Thoracic aorta (tissue), 2 donors: ENCODE data around the gene CFTR. TPM values are rescaled to one million over a fixed set of nuclear protein-coding genes. Genes with fewer than 3 reads are reported as not detected.

ENCODE experiments used
- ATAC-seq: fragments of 150-250 bp; one replicate; pipeline ENCODE4 v1.8.0; 2017; ENCODE audit warnings: low read depth; ENCODE audit not compliant: insufficient number of reproducible peaks, low FRiP score
- DNase-seq: peaks from one replicate; pipeline ENCODE4 v3.0.0-alpha.2; 2020; ENCODE audit warnings: low spot score
- H3K27ac ChIP-seq, 2 donors: fragments of 200-600 bp; sonication (generic); 1 replicate in 1 of 2; 2 replicates in 1 of 2; pipeline ENCODE4 v1.5.1; 2016; ENCODE audit warnings: mild to moderate bottlenecking in 2 of 2, moderate library complexity in 2 of 2
- H3K27me3 ChIP-seq: fragments of 200-600 bp; sonication (generic); replicated peaks from 2 replicates; pipeline ENCODE4 v1.6.0; 2016; ENCODE audit warnings: mild to moderate bottlenecking; ENCODE audit not compliant: insufficient read depth
- H3K36me3 ChIP-seq: fragments of 200-600 bp; sonication (generic); one replicate; pipeline ENCODE4 v1.5.1; 2016
- H3K4me1 ChIP-seq, 2 donors: fragments of 200-600 bp; sonication (generic); 1 replicate in 1 of 2; 2 replicates in 1 of 2; pipeline versions ENCODE4 v1.5.1 to v1.6.0; 2016; ENCODE audit warnings: low read depth in 2 of 2, mild to moderate bottlenecking in 1 of 2; ENCODE audit not compliant: control insufficient read depth in 1 of 2
- H3K4me3 ChIP-seq: fragments of 200-600 bp; sonication (generic); 2 replicates; pipeline ENCODE4 v1.5.1; 2016; ENCODE audit warnings: mild to moderate bottlenecking
- H3K9me3 ChIP-seq: fragments of 200-600 bp; sonication (generic); 2 replicates; pipeline ENCODE4 v1.5.1; 2016
- total RNA-seq, 2 donors: library from RNA; depleted of rRNA; stranded (reverse); fragments of >200 nt; gene quantifications; one replicate each; pipeline versions ENCODE4 v1.1.0 to v1.2.3, GENCODE V29; 2016
- TF ChIP-seq, protein P1 (sequence below): fragments of 200-600 bp; sonication (generic); IDR thresholded peaks from one replicate; pipeline ENCODE4 v1.5.1; 2019; ENCODE audit warnings: antibody characterized with exemption

CFTR gene
- total RNA-seq, 2 donors from 2014 or later, result 0.68 TPM; not detected in 1

- Histone ChIP-seq H3K27me3 (no peaks in the 10 kb centered on the region), H3K4me3 (no peak overlapping the region), H3K9me3 (no peaks in the 10 kb centered on the region), H3K36me3 (no peaks in the 10 kb centered on the region), H3K4me1 (no peaks in the 10 kb centered on the region), H3K27ac (no peak overlapping the region)
- DNase-seq (no peak), ATAC-seq (no peak)
- TF ChIP-seq, protein P1, sequence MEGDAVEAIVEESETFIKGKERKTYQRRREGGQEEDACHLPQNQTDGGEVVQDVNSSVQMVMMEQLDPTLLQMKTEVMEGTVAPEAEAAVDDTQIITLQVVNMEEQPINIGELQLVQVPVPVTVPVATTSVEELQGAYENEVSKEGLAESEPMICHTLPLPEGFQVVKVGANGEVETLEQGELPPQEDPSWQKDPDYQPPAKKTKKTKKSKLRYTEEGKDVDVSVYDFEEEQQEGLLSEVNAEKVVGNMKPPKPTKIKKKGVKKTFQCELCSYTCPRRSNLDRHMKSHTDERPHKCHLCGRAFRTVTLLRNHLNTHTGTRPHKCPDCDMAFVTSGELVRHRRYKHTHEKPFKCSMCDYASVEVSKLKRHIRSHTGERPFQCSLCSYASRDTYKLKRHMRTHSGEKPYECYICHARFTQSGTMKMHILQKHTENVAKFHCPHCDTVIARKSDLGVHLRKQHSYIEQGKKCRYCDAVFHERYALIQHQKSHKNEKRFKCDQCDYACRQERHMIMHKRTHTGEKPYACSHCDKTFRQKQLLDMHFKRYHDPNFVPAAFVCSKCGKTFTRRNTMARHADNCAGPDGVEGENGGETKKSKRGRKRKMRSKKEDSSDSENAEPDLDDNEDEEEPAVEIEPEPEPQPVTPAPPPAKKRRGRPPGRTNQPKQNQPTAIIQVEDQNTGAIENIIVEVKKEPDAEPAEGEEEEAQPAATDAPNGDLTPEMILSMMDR, result no peak
These were observed 50.6 kb downstream of the CFTR start for GRCh38 chr7:117530390-117530789.

DNA sequence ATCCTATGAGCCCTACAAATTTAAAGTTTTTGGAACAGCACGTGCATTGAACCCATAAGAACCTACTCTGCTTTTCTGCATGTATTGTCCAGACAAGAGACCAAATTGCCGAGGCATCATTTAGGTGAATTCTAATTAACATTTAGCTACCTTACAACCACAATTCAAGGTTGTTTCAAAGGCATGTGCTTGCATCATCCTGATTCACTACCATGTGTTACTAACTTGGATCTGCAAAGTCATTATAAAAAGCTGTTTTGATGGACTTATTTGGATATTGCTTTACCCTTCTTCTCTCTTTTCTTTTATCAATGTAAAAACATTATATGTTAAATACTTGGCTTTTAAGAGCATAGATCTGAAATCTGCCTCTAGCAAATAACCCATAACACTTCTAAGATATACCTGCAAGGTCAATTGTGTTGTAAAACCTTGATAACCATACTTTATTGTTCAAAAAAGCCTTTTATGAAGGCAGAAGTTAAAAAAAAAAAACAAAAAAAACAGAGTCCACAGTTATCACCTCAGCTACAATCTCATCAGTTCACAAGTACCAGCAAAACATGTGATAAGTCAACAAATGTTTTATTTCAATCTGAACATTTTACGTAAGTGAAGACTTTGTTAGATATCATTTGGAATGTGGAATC lies 51.9 kb downstream of the CFTR start:
- no peaks in the 10 kb centered on the region for H3K27me3 ChIP-seq
- no peak for DNase-seq
- TF ChIP-seq, protein P1, result no peak
- no peaks in the 10 kb centered on the region for H3K4me1 ChIP-seq
- no peak overlapping the region for H3K4me3 ChIP-seq
- ATAC-seq, result no peak
- no peaks in the 10 kb centered on the region for H3K9me3 ChIP-seq
- H3K36me3 ChIP-seq, result no peaks in the 10 kb centered on the region
- no peak overlapping the region for H3K27ac ChIP-seq

DNA sequence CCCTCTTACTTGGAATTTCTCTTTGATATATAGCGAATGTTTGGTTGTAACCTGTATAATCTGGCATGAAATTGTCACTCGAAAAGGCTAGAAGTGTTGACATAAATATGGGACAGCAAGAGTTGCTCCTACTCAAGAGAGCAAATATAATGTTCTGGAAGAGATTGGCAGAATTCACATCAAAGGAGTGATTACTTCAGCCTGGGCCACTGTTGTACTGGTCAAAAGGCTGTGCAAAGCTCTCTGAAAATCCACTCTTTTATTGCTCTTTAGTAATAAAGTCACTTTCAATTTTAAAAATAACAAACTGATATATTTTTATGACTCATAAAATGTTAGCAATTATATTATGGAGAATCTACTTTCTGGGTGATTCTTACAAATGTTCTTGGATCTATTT lies 58.2 kb downstream of the CFTR start:
- Histone ChIP-seq H3K27ac (no peak overlapping the region), H3K4me3 (no peak overlapping the region), H3K4me1 (no peaks in the 10 kb centered on the region), H3K36me3 (no peaks in the 10 kb centered on the region), H3K27me3 (no peaks in the 10 kb centered on the region), H3K9me3 (no peaks in the 10 kb centered on the region)
- DNase-seq (no peak), ATAC-seq (no peak)
- TF ChIP-seq, protein P1, result no peak

DNA sequence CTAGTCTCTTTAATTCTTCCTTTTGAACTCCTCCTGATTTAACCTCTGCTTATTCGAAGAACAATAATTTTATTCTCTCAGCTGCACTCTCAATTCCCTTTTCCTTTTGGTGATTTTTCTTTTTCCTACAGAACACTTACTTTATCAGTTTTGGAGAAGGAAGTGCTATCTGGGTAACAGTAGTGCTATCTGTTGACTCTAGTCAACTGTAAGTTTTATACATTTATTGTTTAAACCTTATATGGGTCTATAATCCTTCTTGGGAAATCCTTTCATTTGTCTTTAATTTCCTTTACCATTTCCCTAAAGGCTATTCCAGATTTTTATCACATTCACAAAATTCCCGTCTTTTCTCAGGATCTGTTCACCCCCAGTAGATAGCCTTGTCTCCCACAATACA lies 64.2 kb downstream of the CFTR start:
- no peak for ATAC-seq
- H3K27me3 ChIP-seq, result no peaks in the 10 kb centered on the region

DNA sequence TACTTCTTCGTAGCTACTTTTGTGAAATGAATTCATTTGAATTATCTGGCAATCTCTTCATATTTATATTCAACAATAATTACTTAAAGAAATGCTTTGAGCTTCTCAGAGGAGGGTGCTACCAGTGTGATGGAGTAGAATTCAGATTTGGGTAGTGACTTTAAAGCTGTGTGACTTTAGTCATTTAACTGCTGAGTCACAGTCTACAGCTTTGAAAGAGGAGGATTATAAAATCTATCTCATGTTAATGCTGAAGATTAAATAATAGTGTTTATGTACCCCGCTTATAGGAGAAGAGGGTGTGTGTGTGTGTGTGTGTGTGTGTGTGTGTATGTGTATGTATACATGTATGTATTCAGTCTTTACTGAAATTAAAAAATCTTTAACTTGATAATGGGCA lies 68.2 kb downstream of the CFTR start:
- DNase-seq, result no peak
- Histone ChIP-seq H3K9me3 (no peaks in the 10 kb centered on the region), H3K36me3 (no peaks in the 10 kb centered on the region), H3K4me1 (no peaks in the 10 kb centered on the region), H3K27ac (no peak overlapping the region), H3K4me3 (no peak overlapping the region), H3K27me3 (no peaks in the 10 kb centered on the region)
- ATAC-seq, result no peak
- TF ChIP-seq, protein P1, result no peak

More for the DNA sequence above, 64.2 kb downstream of the CFTR start:
- Histone ChIP-seq H3K4me1 (no peaks in the 10 kb centered on the region), H3K4me3 (no peak overlapping the region), H3K27ac (no peak overlapping the region), H3K9me3 (no peaks in the 10 kb centered on the region), H3K36me3 (no peaks in the 10 kb centered on the region)
- TF ChIP-seq, protein P1, result no peak
- no peak for DNase-seq
